Adrenal gland (tissue), 5 donors: ENCODE data around the gene CORO7.

Source experiments
- CTCF ChIP-seq, 6 experiments: fragments of 450-650 bp in 4 of 6; fragments of 200-600 bp in 2 of 6; sonication (generic) in 1 of 6; IDR thresholded peaks; 1 replicate in 5 of 6; 2 replicates in 1 of 6; pipeline versions ENCODE4 v1.5.1 to v1.8.0; 2016 to 2021; ENCODE audit warnings: antibody characterized with exemption in 6 of 6, mild to moderate bottlenecking in 2 of 6, moderate library complexity in 1 of 6
- POLR2A ChIP-seq, 2 donors: fragments of 450-650 bp; IDR thresholded peaks; one replicate each; pipeline ENCODE4 v1.6.1; 2017; ENCODE audit warnings: antibody characterized with exemption in 2 of 2, mild to moderate bottlenecking in 2 of 2, moderate library complexity in 1 of 2
- donor health status: DM: no; HTN: no; CAD: no.

- TF ChIP-seq CTCF (IDR thresholded peaks at IDR 0.05), result no peak
- TF ChIP-seq POLR2A (IDR thresholded peaks at IDR 0.05), result no peak
Observed at GRCh38 chr16:4450430-4450829, 34.0 kb upstream of the CORO7 start.
